GM23338 (cell line): Measurements from ENCODE around the gene RPS6KC1.

ENCODE experiments used
- CTCF ChIP-seq, 2 experiments: fragments of 200-600 bp in 1 of 2; sonication (generic) in 1 of 2; conservative IDR thresholded peaks; 2 replicates each; pipeline versions ENCODE4 v1.5.1 to v1.6.1; 2016 to 2017; ENCODE audit warnings: antibody characterized with exemption in 2 of 2, low read depth in 2 of 2, mild to moderate bottlenecking in 2 of 2, moderate library complexity in 1 of 2
- EZH2 ChIP-seq: fragments of 200-600 bp; sonication (generic); IDR thresholded peaks from one replicate; pipeline ENCODE4 v1.8.0; 2017; ENCODE audit warnings: antibody characterized with exemption, mild to moderate bottlenecking, low read depth; ENCODE audit not compliant: unreplicated experiment
- EZH2phosphoT487 ChIP-seq: fragments of 200-600 bp; sonication (generic); IDR thresholded peaks from one replicate; pipeline ENCODE4 v1.8.1; 2018; ENCODE audit warnings: antibody characterized with exemption; ENCODE audit not compliant: unreplicated experiment
- NANOG ChIP-seq: IDR thresholded peaks from 2 replicates; pipeline ENCODE4 v1.6.1; 2016; ENCODE audit warnings: antibody characterized with exemption, borderline replicate concordance
- POLR2AphosphoS5 ChIP-seq: IDR thresholded peaks from 2 replicates; pipeline ENCODE4 v1.6.1; 2016; ENCODE audit warnings: antibody characterized with exemption, low read depth
- ZNF114 ChIP-seq: fragments of 250-450 bp; sonication (Bioruptor Pico); IDR thresholded peaks from 2 replicates; pipeline ENCODE4 v1.5.0; 2020; ENCODE audit warnings: mild to moderate bottlenecking, moderate library complexity

- TF ChIP-seq CTCF (conservative IDR thresholded peaks at IDR 0.05; ENCODE audit: low read depth in 2 of 2) (peak; percentile 41 to 51), POLR2AphosphoS5 (no peak), EZH2 (no peak), NANOG (no peak), EZH2phosphoT487 (no peak), ZNF114 (CRISPR knock-in tag) (no peak)
Observed at GRCh38 chr1:213061263-213061662, 10.2 kb downstream of the RPS6KC1 start.
